H1 (cell line): Measurements from ENCODE around the gene CEBPG. TPM values are rescaled to one million over a fixed set of nuclear protein-coding genes. Genes with fewer than 3 reads are reported as not detected.

Source experiments
- ASH2L ChIP-seq: fragments of 200-600, 300-600 bp; sonication (generic); IDR thresholded peaks from one replicate; pipeline ENCODE4 v1.7.1; 2017; ENCODE audit warnings: low read length
- EP300 ChIP-seq, 2 experiments: IDR thresholded peaks; 1 replicate in 1 of 2; 2 replicates in 1 of 2; pipeline ENCODE4 v1.6.1; 2011 to 2012; ENCODE audit warnings: low read depth in 2 of 2, low read length in 2 of 2, mild to moderate bottlenecking in 2 of 2, borderline replicate concordance in 1 of 2, inconsistent platforms in 1 of 2, moderate library complexity in 1 of 2
- FOSL1 ChIP-seq: IDR thresholded peaks from 2 replicates; pipeline ENCODE4 v1.6.1; 2011; ENCODE audit warnings: mild to moderate bottlenecking, low read depth, low read length, moderate library complexity; ENCODE audit not compliant: insufficient read depth
- SIX5 ChIP-seq: IDR thresholded peaks from 2 replicates; pipeline ENCODE4 v1.6.1; 2011; ENCODE audit warnings: mild to moderate bottlenecking, low read depth, low read length
- polyA plus RNA-seq, 7 experiments: library from polyadenylated mRNA; depleted of rRNA in 3 of 7; stranded (reverse) in 5 of 7; unstranded in 2 of 7; fragments of >200 nt in 5 of 7; fragments of 200-250 nt in 2 of 7; gene quantifications; 1 replicate in 5 of 7; 2 replicates in 1 of 7; 4 replicates in 1 of 7; pipeline versions ENCODE4 v1.2.1 to v1.2.3, GENCODE V29; 2011 to 2013; ENCODE audit warnings: missing spikeins in 2 of 7, mixed read lengths in 2 of 7
- total RNA-seq: library from RNA; stranded (reverse); fragmentation: NEBNext Ultra II Directional; extraction: Animal tissue kit (Norgen Biotek cat#: 25700); gene quantifications from 2 replicates; pipeline ENCODE4 v1.2.1, GENCODE V29; 2021
- TF ChIP-seq, protein P1 (sequence below): fragments of 300-600 bp; sonication (generic); IDR thresholded peaks from 2 replicates; pipeline ENCODE4 v1.7.1; 2012; ENCODE audit warnings: low read length, moderate library complexity, mild to moderate bottlenecking, inconsistent platforms; ENCODE audit not compliant: insufficient replicate concordance

The CEBPG gene
- total and polyA plus RNA-seq, 2 of the 8 experiments (the other 6 are each of a cell fraction or from before 2014, with no cell fraction given) = 12.3 to 35.4 TPM

DNA sequence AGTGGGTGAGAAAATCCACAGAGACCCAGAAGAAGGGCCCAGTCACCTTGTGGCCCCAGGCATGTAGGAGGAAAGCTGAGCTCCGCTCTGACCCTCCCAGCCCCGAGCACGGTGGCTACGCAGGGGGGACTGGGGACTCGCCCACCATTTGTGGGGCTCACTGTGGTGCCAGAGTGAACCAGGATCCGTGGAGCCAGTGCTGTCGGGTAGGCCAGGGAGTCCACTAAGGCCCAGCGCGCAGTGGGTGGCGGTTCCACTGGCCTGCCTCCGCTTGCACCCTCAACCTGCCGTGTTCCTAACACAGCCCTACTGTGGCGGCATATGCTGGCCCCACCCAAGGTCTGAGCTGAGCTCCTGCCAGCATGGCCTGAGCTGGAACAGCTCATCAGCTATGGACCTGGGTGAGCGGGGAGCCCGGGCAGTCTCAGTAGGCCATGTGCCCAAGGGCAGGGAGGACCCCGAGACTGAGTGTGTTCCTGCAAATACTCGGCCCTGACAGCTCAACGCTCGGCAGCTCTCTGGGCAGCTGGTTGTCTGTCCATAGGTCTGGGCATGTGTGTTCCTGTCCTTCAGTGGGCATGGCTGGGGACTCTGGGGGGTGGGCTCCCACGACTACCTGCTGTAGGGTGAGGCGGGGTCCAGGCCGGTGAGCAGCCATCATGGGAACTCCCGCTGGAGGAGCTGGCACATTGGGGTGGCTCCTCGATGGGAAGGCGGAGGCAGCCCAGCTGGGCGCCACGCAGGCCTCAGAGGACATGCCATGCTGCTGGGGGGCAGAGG lies 36.6 kb downstream of the CEBPG start (continued):
- TF ChIP-seq, protein P1, sequence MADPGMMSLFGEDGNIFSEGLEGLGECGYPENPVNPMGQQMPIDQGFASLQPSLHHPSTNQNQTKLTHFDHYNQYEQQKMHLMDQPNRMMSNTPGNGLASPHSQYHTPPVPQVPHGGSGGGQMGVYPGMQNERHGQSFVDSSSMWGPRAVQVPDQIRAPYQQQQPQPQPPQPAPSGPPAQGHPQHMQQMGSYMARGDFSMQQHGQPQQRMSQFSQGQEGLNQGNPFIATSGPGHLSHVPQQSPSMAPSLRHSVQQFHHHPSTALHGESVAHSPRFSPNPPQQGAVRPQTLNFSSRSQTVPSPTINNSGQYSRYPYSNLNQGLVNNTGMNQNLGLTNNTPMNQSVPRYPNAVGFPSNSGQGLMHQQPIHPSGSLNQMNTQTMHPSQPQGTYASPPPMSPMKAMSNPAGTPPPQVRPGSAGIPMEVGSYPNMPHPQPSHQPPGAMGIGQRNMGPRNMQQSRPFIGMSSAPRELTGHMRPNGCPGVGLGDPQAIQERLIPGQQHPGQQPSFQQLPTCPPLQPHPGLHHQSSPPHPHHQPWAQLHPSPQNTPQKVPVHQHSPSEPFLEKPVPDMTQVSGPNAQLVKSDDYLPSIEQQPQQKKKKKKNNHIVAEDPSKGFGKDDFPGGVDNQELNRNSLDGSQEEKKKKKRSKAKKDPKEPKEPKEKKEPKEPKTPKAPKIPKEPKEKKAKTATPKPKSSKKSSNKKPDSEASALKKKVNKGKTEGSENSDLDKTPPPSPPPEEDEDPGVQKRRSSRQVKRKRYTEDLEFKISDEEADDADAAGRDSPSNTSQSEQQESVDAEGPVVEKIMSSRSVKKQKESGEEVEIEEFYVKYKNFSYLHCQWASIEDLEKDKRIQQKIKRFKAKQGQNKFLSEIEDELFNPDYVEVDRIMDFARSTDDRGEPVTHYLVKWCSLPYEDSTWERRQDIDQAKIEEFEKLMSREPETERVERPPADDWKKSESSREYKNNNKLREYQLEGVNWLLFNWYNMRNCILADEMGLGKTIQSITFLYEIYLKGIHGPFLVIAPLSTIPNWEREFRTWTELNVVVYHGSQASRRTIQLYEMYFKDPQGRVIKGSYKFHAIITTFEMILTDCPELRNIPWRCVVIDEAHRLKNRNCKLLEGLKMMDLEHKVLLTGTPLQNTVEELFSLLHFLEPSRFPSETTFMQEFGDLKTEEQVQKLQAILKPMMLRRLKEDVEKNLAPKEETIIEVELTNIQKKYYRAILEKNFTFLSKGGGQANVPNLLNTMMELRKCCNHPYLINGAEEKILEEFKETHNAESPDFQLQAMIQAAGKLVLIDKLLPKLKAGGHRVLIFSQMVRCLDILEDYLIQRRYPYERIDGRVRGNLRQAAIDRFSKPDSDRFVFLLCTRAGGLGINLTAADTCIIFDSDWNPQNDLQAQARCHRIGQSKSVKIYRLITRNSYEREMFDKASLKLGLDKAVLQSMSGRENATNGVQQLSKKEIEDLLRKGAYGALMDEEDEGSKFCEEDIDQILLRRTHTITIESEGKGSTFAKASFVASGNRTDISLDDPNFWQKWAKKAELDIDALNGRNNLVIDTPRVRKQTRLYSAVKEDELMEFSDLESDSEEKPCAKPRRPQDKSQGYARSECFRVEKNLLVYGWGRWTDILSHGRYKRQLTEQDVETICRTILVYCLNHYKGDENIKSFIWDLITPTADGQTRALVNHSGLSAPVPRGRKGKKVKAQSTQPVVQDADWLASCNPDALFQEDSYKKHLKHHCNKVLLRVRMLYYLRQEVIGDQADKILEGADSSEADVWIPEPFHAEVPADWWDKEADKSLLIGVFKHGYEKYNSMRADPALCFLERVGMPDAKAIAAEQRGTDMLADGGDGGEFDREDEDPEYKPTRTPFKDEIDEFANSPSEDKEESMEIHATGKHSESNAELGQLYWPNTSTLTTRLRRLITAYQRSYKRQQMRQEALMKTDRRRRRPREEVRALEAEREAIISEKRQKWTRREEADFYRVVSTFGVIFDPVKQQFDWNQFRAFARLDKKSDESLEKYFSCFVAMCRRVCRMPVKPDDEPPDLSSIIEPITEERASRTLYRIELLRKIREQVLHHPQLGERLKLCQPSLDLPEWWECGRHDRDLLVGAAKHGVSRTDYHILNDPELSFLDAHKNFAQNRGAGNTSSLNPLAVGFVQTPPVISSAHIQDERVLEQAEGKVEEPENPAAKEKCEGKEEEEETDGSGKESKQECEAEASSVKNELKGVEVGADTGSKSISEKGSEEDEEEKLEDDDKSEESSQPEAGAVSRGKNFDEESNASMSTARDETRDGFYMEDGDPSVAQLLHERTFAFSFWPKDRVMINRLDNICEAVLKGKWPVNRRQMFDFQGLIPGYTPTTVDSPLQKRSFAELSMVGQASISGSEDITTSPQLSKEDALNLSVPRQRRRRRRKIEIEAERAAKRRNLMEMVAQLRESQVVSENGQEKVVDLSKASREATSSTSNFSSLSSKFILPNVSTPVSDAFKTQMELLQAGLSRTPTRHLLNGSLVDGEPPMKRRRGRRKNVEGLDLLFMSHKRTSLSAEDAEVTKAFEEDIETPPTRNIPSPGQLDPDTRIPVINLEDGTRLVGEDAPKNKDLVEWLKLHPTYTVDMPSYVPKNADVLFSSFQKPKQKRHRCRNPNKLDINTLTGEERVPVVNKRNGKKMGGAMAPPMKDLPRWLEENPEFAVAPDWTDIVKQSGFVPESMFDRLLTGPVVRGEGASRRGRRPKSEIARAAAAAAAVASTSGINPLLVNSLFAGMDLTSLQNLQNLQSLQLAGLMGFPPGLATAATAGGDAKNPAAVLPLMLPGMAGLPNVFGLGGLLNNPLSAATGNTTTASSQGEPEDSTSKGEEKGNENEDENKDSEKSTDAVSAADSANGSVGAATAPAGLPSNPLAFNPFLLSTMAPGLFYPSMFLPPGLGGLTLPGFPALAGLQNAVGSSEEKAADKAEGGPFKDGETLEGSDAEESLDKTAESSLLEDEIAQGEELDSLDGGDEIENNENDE = no peak
- TF ChIP-seq EP300 (IDR thresholded peaks at IDR 0.05; ENCODE audit: borderline replicate concordance in 1 of 2, low read depth in 2 of 2, low read length in 2 of 2) (no peak), SIX5 (no peak), ASH2L (no peak), FOSL1 (no peak)
